Thyroid gland (tissue), 4 donors: ENCODE measurements around the gene NRTN.

Experiments
- CTCF ChIP-seq, 6 experiments: fragments of 200-600 bp in 3 of 6; fragments of 450-650 bp in 3 of 6; sonication (generic) in 3 of 6; IDR thresholded peaks; one replicate each; pipeline ENCODE4 v1.5.1; 2016 to 2019; ENCODE audit warnings: antibody characterized with exemption in 6 of 6, mild to moderate bottlenecking in 2 of 6, inconsistent platforms in 1 of 6, moderate library complexity in 1 of 6
- POLR2A ChIP-seq, 2 donors: fragments of 450-650 bp; IDR thresholded peaks; one replicate each; pipeline ENCODE4 v1.6.1; 2017; ENCODE audit warnings: antibody characterized with exemption in 2 of 2, mild to moderate bottlenecking in 2 of 2, moderate library complexity in 1 of 2

GRCh38 chr19:5820785-5821184 lies 15.9 kb downstream of the NRTN start:
- TF ChIP-seq CTCF (IDR thresholded peaks at IDR 0.05) (no peak), POLR2A (IDR thresholded peaks at IDR 0.05) (no peak)
